Renal cortex interstitium (tissue), 11 donors: Measurements from ENCODE around the gene HSD17B7. TPM values are rescaled to one million over a fixed set of nuclear protein-coding genes. Genes with fewer than 3 reads are reported as not detected.
"Not testable (repeated sequence)": the region's sequence is repeated elsewhere in the genome, so short reads cannot be mapped to it uniquely, and the experiment has no call there.

ENCODE experiments used
- DNase-seq, 11 donors: peaks; one replicate each; pipeline ENCODE4 v3.0.0-alpha.2; 2013; ENCODE audit warnings: low read depth in 9 of 11, low spot score in 4 of 11; ENCODE audit errors: extremely low read depth in 1 of 11
- polyA plus RNA-seq, 3 donors: library from polyadenylated mRNA; unstranded; fragments of 120-200 nt; gene quantifications; one replicate each; pipeline ENCODE4 v1.2.1, GENCODE V29; 2013; ENCODE audit not compliant: insufficient read length in 3 of 3

HSD17B7 gene
- polyA plus RNA-seq, 3 donors = 13.2 to 27.7 (median 14.1) TPM

DNA sequence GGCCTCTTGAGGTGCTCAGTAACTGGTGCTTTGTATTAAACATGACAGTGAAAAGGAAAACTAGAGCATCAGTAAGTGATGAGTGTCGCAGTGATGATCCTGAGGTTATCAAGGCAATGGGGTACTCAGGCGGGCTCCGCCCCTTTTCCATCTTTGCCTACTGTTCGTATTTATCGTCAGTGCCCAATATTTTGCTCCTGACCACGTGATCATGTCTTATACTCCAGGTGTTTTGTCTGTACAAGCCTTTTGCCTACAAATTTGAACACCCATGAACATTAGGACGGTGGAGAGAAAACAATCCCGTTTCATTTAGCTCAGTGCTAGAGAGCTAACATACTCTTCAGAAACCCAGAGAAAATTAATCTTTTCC, 469 bp downstream of the HSD17B7 start:
- DNase-seq = peak in 2 of 11 donors; percentile 1 to 9

DNA sequence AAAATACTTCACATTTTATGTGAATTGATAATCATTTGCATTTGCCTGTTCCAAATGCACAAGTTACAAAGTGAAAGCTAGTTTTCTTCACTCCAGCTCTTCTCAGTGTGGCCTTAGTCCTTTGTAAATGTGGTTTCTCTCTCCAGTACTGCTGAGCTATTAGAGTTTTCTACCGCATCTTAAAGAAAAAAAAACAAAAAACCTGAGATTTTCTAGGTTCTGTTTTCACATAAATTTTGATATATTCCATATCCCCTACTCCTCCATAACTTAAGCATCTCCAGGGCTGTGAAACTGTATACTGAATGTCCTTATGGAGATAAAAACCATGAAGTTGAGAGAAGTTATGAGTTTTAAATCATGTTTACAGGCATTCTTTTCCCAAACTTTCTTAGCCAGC, 3.8 kb downstream of the HSD17B7 start:
- DNase-seq = not testable (repeated sequence)

DNA sequence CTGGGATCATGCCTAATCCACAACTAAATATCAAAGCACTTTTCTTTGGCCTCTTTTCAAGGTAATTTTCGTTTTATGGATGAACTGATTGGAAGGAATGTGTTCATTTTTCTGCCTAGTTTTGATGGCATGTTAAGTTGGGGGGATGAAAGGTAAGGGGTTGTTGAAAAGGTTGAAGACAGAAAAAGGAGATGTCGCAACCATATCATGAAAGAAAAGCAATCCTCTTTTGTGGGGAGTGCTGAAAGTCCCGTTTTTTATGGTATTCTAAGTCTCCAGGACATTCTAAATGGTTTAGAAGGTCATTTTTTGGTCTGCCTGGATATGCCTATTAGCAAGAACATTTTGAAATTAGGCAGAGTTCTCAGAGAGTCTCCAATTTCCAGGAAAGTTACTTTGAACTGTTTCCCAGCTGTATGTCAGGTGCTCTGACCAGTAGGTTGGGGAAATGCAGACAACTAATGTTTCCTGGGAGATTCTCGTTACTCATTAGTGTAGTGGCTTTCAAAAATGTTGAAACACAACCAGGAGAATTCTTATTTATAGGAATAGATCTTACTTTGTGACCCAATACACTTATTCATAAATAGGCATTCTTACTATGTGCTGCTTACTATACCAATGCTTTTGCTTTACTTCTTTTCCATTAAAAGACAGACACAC, 6.2 kb downstream of the HSD17B7 start:
- DNase-seq = not testable (repeated sequence)

DNA sequence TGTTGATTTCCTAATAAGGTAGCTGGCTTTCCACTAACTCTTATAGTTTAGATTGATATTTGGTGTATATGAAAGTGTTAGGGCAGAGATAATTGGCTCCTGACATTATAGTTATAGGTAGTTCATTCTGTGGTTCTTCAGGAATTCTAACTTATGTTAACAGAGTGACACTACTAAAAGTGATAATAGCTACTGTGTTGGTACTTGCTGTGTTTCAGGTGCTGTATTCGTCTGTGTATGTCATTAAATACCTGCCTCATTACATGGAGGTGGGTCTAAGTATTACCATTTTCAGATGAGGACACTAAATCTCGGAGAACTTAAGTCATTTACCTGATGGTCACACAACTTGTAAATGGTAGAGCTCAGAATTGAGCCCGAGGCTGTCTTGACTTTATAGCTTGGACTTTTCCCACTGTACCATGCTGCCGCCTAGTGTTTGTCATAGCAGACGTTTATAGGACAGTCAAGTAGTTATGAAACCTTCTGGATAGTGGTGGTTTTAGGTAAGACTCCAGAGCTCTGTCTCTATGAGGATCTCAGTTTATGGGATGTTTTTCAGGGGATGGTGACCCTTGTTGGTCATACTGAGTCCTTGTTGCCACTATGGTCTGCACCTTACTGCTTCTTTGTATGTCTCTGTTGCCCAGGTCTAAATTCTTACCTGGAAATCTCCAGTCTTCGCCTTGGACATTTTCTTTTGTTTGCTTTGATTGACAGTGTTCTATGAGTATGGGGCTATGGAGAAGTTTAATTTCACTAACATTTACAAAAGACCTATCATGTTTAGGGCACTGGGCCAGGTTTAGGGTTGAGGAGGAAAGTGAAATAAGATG, 9.7 kb downstream of the HSD17B7 start:
- peak in 9 of 11 donors; percentile 32 to 62 (median 41) for DNase-seq

DNA sequence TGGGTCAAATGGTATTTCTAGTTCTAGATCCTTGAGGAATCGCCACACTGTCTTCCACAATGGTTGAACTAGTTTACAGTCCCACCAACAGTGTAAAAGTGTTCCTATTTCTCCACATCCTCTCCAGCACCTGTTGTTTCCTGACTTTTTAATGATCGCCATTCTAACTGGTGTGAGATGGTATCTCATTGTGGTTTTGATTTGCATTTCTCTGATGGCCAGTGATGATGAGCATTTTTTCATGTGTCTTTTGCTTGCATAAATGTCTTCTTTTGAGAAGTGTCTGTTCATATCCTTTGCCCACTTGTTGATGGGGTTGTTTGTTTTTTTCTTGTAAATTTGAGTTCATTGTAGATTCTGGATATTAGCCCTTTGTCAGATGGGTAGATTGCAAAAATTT, 17.0 kb downstream of the HSD17B7 start:
- DNase-seq = not testable (repeated sequence)

DNA sequence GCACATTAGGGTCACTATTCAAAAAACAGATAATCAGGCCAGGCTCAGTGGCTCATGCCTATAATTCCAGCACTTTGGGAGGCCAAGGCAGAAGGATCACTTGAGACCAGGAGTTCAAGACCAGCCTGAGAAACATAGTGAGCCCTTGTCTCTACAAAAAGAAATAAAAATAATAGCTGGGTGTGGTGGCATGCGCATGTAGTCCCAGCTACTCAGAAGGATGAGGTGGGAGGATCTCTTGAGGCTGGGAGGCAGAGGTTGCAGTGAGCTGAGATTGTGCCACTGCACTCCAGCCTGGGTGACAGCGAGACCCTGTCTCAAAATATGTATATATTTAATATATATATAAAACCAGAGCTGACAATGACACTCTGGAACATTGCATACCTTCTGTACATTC, 21.9 kb downstream of the HSD17B7 start:
- not testable (repeated sequence) for DNase-seq

DNA sequence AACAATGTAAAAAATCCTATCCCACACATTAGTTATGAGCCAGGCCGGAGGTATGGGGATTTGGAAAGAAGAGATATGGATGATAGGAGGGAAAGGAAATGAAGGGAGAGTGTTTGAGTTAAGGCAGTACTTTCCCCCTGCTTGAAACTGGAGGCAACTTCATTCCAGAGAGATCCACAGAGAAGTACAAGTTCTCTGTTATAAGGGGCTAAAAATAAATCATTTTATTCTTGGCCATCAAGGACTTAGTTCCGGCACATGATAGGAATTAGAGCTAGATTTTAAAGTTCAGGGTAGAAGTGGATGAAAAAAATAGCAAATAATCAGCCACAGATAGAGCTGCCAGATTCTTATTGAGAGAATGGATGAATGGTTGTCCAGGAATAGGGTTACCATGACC, 27.6 kb downstream of the HSD17B7 start:
- not testable (repeated sequence) for DNase-seq

DNA sequence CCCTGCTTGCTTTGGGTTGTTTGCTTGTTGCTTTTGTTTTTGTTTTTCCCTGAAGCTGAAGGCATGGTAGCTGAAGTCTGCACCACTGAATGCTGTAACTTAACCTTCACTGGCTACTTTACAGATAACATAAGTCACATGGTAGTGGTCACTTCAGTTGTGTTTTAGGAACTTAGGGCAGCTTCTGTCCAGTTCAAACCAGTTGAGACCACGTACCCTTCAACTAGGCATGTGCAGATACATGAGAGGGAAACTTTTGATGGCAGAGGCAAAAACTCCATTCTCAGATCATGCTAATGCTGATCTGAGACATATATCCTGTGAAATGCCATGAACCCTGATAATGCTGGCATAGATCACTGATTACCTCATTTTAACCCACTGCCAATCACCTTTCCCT, 28.2 kb downstream of the HSD17B7 start:
- not testable (repeated sequence) for DNase-seq

DNA sequence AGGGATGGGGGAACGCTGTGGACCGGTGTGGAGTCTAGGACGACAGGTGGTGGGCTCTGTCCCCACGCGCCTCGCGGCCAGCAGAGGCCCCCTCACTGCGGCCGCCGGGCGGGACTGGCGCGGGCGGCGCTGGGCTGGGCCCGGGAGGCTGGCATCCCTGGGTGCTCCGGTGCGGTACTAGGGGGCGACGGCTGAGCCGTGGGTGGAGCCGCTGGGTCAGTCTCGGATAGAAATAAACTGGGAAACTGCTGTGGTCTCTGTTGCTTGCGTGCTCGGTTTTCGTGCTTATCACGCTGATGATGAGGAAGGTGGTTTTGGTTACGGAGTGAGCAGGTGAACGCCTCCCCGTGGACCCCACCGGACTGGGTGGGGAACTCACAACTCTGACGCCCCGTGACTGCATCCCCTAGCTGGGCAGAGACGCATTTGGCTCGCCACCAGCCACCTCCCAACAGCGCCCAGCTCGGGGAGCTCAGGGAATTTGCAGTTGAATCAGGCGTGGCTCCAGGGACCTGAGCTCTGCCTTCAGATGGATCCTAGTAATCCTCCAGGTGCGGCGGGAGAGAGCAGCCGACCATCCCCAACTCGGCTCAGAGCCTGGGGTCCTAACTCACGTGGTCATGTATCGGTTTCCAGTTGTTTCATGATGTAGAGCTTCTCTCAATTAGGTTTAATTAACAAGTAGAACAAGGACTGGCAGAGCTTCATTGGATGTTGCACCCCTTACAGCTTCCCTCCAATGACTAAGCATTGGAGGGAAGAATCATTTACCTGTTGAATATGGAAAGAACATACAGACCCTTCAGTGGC, 32.1 kb downstream of the HSD17B7 start:
- peak in 7 of 11 donors; percentile 3 to 27 (median 15) for DNase-seq

DNA sequence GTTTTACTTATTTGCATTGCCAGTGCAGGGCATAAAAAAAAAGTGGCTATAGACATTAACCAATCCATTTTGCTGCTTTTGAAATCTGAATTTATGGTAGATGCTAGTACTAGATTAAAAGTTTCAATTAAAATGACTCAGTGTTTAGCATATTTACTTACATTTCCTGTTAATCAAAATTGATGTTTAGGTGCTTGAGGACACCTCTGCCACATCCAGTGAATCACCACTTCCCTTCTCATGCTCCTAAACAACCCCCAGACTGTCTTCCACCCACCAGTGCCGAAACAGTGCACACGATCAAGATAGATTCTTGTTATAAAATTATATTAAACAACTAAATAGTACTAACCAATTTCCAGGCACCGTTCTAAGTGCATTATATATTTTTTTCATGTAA, 32.7 kb downstream of the HSD17B7 start:
- DNase-seq = no peak

DNA sequence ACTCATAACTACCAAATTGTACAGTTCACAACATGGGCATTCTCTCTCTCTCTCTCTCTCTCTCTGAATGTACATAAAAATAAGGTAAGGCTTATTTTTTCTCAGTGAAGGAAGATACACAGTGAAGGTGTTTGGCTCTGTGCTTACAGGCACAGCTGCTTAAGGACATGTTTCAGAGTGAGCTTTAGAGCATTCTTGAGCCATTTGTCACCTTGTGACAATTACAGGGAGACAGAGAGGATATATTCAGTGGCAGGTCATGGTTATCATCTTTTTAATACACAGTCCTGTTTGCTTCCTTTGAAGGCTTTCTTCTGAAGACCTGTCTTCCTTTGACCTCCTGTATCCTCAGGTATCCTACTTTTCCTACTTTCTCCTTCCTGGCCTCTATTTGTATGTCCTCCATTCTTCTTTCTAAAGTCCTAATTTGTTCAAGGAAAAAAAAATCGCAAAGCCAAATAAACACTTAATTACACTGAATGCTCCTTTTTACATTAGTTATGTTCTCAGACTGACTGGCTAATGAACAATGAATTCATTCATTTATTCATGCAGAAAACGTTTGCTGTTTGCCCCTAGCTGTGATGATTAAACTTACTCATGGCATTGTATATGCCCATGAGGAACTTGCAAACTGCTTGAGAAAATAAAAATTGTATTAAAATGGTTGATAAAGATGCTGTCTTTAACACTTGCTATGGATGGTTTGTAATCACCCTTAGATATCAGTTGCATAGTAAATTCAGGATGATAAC, 33.4 kb downstream of the HSD17B7 start:
- no peak for DNase-seq

DNA sequence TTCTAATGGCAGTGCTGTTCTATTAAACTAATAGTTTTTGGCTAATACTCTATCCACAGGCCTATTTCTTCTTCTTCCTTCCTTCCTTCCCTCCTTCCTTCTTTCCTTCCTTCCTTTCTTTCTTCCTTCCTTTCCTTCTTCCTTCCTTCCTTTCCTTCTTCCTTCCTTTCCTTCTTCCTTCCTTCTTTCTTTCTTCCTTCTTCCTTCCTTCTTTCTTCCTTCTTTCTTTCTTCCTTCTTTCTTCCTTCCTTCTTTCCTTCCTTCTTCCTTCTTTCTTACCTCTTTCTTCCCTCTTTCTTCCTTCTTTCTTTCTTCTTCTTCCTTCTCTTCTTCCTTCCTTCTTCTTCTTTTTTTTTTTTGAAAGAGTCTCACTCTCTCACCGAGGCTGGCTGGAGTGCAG, 38.8 kb downstream of the HSD17B7 start:
- no peak for DNase-seq

DNA sequence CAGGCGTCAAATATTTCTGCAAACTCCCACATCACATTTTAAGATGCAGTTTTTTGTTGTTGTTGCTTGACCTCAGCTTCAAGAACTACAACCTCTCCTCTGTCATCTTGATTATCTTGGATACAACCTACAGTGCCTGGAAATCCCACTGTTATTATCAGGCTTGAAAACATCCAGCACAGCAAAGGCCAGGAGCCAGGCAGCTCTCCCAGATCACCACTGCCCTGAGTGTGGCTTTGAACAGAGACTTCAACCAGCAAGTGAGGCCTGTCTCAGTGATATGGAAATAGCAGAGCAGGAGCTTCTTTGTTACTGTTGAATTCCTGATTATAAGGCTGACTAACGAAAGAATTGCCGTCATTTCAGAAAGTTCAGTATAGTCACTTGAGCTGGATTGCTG, 42.0 kb downstream of the HSD17B7 start:
- DNase-seq = no peak

DNA sequence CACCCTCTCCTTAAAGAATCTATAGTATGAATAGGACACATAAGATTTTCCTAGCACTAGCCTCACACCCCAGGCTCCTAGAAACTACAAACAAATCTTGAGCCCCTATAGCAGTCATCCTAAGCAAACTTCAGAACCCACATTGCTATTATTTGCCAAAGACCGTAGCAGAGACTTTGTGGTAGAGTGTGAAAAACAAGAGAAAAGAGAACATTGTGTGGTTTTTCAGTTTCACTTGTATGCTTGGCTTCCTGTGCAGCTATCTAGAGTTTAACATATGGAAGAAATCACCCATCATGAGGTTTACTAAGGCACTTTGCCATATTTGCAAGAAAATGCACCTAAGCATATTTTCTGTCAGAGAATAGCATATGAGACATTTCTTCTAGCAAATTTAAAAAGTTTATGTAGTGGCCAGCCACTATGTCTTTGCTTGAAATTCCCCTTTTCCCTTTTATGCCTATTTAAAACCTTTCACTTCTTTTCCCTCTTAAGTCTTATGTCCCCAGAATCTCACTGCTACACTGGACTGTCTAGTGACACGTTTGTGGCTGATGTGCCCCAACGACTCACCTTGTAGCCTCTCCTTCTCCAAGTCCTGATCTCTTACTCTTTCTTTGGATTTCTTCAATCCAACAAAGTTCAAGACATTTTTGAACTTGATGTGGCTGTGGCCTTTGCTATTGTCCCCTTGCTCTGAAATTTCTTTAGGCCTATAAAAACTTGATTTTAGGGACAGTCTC, 44.8 kb downstream of the HSD17B7 start:
- DNase-seq = no peak

DNA sequence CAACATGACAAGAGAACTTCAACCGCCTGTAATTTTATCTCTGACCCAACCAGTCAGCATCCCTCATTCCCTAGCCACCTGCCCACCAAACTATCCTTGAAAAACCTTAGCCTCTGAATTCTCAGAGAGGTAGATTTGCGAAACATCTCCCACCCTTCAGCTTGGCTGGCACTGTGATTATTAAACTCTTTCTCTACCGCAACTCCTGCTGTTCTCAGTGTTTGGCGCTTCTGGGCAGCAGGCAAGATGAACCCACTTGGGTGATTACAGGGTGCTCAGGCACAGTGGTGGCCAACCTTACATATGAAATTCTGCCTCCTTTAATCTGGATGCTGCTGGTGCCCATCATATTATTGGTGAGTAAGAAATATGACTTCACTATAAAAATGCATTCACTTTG, 48.4 kb downstream of the HSD17B7 start:
- DNase-seq = no peak

DNA sequence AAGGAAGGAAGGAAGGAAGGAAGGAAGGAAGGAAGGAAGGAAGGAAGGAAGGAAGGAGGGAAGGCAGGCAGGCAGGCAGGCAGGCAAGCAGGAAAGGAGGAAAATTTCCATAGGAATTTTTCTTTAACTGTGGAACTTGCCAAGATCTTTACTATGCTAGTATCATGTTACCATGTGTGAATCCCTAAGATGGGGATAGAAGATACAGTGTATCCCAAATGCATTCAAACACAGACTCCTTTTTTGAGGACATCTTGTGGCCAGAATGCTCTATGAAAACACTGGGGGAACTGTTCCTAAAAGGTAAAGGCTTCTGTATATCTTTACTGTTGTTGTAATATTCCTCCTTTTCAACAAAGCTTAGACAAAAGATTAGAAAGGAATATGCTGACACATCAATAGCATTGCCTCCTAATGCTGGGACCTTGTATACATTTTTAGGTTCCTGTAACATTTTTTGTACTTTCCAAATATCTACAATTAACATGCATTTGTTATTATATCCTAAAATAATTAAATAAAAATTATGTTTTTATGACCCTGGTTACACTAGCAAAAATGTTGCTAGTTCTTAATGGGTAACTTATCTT, 49.8 kb downstream of the HSD17B7 start:
- DNase-seq = no peak

DNA sequence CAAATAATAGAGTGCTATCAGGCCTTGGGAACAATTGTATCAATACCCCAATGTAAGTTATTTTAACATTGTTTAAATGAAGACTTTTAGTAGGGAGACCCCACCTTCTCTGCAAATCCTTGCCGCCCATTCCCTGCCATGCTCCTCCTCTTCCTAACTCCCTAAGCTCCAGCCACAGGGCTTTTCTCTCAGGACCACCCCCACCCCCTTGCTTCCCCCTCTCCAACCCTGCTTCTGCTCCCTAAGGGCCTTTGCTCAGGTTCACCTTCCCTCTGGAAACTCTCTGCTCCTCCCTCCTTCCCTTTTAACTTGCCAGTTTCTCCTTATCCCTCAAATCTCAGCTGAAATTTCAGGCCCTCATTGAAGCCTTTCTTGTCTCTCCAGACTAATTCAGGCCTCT, 53.7 kb downstream of the HSD17B7 start:
- no peak for DNase-seq
